ENCODE data around the gene DSG2.

- TF ChIP-seq SIN3A (IDR thresholded peaks at IDR 0.05; ENCODE audit: borderline replicate concordance, insufficient read depth, low read length) (no peak), TAF1 (IDR thresholded peaks at IDR 0.05; ENCODE audit: borderline replicate concordance, insufficient read depth, low read length) (no peak)
Measured at GRCh38 chr18:31450409-31450808, 47.6 kb upstream of the DSG2 start.
